GM12891 (cell line): ENCODE results near the gene PYGO2.

ENCODE experiments used
- POLR2A ChIP-seq: IDR thresholded peaks from 2 replicates; pipeline ENCODE4 v1.6.1; 2011; ENCODE audit warnings: low read depth, low read length, control low read depth
- POLR2AphosphoS5 ChIP-seq: IDR thresholded peaks from 2 replicates; pipeline ENCODE4 v1.6.1; 2011; ENCODE audit warnings: low read depth, low read length, control low read depth
- SPI1 ChIP-seq: IDR thresholded peaks from 2 replicates; pipeline ENCODE4 v1.6.1; 2011; ENCODE audit warnings: low read depth, low read length, control low read depth

GRCh38 chr1:154913273-154913672 is 48.3 kb downstream of the PYGO2 start:
- TF ChIP-seq POLR2A (no peak), SPI1 (no peak), POLR2AphosphoS5 (no peak)
